Measurements from ENCODE around the gene ANXA3.
"Not testable (repeated sequence)": the region's sequence is repeated elsewhere in the genome, so short reads cannot be mapped to it uniquely, and the experiment has no call there.

Gene ANXA3

DNA sequence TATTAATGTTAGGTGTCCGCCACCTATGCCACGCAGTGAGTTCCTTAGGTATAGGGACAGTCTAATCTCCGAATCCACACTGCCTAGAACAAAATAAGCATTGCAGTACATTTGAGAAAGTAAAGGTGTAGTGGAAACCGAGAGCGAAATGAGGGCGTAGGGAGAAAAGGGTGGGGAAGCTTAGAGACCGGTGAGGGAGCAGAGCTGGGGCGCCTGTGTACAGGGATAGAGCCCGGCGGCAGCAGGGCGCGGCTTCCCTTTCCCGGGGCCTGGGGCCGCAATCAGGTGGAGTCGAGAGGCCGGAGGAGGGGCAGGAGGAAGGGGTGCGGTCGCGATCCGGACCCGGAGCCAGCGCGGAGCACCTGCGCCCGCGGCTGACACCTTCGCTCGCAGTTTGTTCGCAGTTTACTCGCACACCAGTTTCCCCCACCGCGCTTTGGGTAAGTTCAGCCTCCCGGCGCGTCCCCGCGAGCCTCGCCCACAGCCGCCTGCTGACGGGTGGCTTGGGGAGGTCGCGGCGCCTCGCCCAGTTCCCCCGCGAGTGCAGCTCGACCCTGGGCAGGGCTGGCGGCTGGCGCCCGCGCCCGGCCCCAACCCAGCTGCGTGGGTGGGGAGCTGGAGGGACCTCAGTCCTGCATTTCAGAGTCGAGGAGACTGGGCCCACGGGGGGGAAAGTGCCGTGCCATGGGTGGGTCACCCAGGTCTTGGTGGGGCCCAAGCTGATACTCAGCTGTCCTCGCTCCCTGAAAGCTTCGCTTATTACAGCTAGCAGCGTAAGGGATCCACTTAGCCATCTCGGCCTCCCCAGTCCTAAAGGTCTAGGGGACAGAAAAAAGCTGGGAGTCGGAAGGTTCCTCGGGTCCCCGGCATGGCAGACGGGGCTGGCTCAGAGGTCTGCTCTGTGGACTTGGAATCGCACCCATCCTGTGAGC is at the start of gene ANXA3:
TSS of gene ANXA3 (plus strand) at position 351 of the 932 bp plus-strand sequence. CDS start 2,704 bp downstream, outside the sequence.
- DNase-seq = peak; percentile 69

DNA sequence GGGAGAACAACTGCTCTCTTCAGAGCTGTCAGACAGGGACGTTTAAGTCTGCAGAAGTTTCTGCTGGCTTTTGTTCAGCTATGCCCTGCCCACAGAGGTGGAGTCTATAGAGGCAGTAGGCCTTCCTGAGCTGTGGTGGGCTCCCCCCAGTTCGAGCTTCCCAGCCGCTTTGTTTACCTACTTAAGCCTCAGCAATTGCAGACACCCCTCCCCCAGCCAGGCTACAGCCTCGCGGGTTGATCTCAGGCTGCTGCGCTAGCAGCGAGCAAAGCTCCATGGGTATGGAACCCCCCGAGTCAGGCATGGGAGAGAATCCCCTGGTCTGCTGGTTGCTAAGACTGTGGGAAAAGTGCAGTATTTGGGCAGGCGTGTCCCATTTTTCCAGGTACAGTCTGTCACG is 45.3 kb upstream of the ANXA3 start:
- not testable (repeated sequence) for DNase-seq

DNA sequence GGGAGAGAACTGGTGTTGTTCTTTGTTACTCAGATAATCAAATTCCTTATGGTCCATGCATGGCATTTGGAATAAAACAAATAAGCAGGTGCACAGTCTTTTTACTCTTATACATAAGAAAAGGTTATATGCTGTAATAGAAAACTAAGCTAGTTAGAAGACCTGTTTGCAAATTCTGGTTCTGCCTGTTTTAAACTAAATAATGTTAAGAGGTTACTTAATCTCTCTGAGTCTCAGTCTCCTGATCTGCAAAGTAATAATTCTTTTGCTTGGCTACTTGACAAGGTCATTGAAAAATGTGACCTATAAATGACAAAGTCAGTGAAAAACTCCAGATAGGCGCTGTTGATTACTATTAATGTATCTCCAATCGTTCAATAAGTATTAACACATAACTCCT is 42.5 kb upstream of the ANXA3 start:
- DNase-seq = no peak

DNA sequence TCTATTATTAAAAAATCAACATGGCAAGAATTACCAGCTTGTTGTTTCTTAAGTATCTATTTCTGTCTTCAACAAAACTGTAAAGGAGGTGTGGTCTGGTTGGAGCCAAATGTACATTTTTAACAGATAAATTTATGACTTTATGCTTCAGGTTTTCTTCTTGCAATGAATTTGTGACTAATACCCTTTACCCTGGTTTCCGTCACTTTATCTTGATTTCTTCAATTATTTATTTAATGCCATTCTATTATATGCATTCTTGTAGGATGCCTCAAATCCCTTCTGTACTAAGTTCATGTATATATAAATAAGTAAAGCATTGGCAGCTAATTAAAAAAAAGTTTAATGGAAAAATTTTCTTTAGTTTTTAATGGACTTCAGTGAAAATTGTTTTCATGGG is 41.5 kb upstream of the ANXA3 start:
- no peak for DNase-seq

- no peak for DNase-seq
Measured at GRCh38 chr4:78510681-78511080, 40.9 kb upstream of the ANXA3 start.

DNA sequence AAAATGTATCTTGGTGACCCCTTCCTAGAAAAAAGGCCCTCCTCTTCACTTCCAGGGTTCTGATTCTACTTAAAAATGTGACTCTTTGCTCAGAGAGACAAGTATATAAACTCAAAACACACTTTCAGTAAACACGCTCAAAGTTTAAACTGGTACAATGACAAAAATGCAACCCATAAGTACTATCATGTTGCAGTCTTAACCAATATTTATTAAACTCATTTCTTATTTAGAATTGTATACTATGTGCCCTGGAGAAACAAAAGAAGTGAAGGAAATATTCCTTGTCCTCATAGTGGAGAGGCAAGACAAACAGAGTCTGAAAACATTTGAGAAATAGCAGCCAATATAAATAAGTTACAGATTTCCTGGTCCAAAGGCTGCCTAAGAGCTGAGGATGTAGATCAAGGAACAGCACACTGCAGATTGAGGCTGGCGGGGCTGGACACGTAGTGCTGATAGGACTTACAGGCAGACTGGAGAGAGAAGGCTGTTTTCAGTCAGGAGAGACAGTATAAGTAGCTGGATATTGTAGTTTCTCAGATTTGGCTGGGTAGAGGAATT is 39.1 kb upstream of the ANXA3 start:
- no peak for DNase-seq

DNA sequence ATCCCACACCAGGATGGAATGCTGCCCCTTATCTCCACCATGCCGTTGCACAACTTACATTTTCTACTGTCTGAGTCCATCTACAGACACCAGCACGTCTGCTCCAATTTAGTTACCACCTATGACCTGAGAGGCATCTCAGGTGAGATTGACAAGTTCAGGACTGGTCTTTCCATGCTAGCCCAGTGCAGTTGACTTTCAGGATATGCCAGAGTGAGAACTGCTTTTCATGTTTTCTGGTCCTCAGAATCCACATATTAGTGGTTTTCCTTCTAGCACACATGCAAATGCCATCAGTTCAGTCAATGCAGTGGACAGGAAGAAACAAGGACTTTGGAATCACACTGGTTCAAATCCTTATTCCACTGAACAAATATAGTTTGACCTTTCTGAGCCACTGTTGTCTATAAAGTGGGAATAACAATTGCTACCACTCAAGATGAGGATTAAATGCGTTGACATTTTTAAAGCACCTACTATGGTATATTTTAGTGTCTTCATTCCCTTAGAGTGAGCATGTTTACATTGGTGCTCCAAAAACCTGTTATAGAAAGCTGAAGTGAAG is 38.1 kb upstream of the ANXA3 start:
- no peak for DNase-seq

DNA sequence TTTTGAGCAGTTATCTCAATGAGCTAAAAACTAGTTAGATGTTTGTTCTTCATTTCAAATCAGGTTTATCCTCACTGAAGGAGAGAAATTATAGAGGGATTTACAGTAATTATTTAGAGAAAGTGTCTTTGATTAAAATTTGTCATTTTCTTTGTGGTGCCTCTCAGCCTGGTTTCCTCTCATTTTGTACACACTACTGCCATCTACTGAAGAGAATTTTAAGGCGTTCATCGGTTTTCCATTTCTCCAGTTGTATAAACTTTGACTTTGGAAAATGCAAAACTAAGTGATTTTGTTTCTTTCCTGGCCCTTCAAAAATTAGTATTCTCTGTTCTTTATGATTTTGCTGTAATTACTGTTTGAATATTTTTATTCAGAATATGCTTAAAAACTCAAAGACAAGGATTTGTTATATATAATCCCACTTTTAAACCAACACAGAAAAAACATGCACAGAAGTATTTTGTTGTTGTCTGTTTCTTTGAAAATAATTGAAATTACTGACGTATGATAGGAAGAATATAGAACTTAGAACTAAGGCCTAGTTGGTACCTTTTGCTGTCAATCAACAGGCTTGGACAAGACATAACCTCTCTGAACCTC is 34.4 kb upstream of the ANXA3 start:
- DNase-seq = no peak

DNA sequence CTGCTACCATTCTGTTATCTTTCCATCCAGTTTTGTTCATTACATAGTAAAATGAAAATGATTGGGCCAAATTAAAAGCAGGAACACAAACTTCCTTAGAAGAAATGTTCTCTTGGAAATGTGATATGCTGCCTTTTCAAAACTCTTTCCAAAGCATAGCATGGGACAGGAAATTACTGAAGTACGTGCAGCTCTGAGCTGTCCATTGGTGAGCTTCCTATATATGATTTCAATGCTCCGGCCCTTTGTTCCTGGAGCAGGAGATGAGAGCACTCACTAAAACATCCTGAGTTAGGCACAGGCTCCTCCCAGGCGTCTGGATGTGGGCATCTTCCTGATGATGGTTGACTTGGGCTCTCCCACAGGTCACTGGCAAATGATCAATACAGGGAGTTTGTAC is 33.0 kb upstream of the ANXA3 start:
- no peak for DNase-seq

- no peak for DNase-seq
Measured at GRCh38 chr4:78519962-78520361, 31.6 kb upstream of the ANXA3 start.

DNA sequence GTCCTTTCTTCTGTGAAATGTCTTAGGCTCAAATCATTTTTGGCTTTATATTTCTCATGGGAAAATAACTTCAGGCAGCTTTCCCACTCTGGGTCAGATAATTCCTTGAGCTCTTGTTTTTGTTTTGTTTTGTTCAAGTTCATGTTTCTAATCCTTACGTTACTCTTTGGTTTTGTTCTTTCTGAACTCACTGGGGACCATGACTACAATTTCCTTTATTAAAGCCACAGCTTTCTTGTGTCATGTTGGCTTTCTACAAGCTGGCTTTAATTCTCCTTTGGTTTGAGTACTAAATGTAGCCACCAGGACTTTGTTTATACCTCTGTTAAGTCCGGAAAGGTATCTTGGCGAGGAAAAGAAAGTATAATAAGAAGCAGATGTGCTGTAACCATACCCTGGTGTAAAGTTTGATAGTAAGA is 30.8 kb upstream of the ANXA3 start:
- no peak for DNase-seq

DNA sequence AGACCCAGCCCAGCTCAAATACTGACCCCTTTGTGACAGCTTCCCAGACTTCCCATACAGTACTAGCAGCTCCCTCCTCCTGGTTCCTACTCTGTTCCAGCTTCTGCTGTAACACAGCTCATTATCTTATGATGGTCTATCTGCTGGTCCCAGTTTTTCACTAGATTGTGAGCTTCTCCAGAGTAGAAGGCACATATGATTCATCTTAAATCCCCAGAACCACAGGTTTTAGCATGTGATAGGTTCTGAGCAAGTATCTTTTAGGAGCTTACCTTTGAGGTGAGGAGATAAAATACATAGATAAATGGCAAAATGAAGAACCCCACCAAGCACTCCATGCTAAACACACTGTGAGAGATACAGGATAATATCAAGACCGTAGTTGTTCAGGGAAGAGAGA is 27.6 kb upstream of the ANXA3 start:
- DNase-seq = no peak

GRCh38 chr4:78525559-78525958 is 26.0 kb upstream of the ANXA3 start:
- no peak for DNase-seq

DNA sequence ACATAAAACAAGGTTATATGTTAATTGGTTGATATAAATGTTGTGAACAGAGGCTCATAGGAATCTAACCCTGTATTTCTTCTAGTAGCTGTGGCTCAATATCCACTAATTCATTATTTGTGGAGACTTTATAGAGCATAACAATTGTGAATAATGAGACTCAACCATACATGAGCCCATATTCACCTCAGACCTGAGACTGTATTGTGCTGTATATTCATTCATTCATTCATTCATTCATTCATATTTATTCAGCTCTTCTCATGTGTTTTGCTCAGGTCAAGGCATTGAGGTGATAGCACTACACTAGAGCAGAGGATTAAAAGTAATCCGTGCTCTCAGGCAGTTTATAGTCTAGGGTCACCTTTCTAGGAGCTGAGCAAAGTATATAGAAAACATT is 24.5 kb upstream of the ANXA3 start:
- DNase-seq = no peak

- DNase-seq = no peak
Measured at GRCh38 chr4:78527555-78527954, 24.0 kb upstream of the ANXA3 start.

- DNase-seq = no peak
Measured at GRCh38 chr4:78528327-78528726, 23.2 kb upstream of the ANXA3 start.

DNA sequence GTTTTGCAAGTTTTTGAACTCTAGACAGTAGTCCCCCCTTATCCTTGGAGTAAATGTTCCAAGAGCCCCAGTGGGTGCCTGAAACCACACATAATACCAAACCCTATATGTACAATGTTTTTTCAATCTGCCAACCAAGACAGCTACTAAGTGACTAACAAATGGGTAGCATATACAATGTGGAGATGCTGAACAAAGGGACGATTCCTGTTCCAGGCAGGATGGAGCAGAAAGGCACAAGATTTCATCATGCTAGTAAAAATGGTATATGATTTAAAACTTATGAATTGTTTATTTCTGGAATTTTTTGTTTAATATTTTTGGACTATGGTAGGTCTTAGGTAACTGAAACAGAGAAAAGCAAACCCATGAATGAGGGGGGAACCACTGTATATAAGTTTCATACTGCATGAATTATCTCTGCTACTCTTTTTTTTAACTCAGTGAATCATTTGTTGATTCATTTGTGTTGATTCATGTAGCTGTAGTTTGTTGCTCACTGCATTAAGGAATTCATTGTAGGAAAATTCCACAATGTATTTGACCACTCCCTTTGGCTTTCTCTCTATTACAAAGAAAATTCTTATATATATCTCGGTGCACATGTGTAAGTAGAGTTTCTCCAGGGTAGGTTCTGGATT is 21.9 kb upstream of the ANXA3 start:
- DNase-seq = no peak

GRCh38 chr4:78532046-78532445 is 19.5 kb upstream of the ANXA3 start:
- no peak for DNase-seq

DNA sequence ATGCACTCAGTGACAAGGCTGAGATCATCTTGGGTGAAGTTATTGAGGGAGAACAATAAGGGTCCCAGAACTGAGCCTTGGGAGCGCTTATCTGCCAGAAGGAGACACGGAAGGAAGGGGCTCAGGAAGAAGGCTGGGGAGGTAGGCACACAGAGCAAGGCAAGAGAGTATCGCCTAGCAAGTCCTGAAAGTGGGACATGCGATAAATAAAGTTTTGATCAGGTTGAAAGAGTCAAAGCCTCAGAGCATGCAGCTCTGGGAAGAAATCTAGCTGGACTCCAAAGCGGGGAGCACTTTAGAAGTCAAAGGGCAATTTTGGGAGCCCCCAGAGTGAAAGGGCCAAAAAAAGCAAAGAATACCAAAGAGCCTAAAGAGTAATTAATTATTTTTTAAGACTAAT is 17.7 kb upstream of the ANXA3 start:
- DNase-seq = no peak

DNA sequence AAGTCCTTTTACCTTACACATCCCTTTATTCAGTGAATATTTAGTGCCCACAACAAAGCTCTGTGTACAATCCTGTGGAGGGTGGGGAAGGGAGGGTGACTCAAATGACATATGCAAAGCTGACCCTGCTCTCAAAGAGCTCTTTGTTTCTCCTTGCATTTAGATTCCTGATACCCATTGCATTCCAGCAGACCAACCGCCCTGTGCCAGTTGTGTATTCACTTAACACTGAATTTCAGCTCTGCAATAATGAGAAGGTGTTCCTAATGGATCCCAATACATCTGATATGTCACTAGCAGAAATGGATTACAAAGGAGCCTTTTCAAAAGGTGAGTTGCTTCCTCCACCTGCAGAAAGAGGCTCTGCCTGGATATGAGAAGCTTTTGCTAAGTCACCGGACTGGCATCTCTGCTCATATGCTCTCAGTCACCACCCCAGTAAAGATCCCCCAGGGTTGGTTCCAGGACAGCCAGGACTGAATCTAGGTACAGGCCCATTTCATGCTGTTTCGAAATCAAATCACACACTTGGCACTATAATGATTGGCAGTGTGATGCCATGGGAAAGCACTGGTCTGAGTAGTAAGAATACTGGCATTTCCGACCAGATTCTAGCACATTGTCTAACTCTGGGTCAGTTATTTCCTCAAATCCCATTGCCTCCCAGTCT is 17.1 kb upstream of the ANXA3 start:
- no peak for DNase-seq

GRCh38 chr4:78542373-78542772 is 9.2 kb upstream of the ANXA3 start:
- DNase-seq = no peak

DNA sequence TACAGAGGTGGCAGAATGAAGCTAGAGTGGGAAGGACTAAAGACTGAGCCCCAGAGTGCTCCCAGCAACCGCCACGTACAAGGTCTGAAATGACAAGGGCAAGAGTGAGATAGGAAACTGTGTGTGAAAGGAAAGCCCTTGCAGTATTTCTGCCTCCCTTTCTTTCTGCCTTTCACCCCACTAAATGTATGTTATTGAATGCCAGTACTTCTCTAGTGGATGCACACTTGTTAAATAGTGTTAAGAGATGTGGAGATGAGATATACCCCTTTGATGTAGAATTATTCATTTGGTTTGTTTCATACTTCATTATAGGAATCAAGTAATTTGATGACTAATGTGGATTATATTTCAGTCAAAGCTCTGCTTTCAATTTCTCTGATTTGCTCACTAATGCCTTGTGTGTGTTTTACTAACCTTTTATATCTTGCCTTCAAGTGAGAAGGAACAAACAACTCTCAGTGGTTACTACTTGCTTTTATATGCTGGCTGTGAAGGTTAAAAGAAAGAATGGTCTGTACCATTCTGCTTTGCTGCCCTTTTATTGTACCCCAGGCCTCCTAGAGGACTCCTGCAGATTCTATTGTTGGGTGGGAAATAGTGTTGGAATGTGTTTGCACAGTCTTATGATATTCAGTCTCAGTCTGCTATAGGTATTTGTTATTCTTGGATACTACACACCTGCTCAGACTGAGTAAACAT is 8.0 kb upstream of the ANXA3 start:
- no peak for DNase-seq

All from right forelimb (tissue), 1 donor.